Measurements from ENCODE around the gene APBA2.

Gene APBA2

GRCh38 chr15:28895146-28895545 lies 9.4 kb downstream of the APBA2 start:
- DNase-seq (ENCODE audit: low spot score): no peak
- no peaks in the 10 kb centered on the region for H3K4me1 ChIP-seq (ENCODE audit: control insufficient read depth in 2 of 2, insufficient read depth in 1 of 2, low read depth in 1 of 2, low read length in 2 of 2)
- peak overlapping the region; percentile 98 for H3K14ac ChIP-seq (ENCODE audit: low read length)
- H3K4me2 ChIP-seq (ENCODE audit: insufficient read depth, low read length, poor library complexity, severe bottlenecking): no peak overlapping the region
- no CpG with 5 or more reads among the region's 13 CpGs for WGBS, 2 donors (ENCODE audit: extremely low coverage in 2 of 2, insufficient read length in 2 of 2, insufficient replicate concordance in 1 of 2)
- peaks cover 2 to 27% of the 10 kb centered on the region in 2 donors for H3K36me3 ChIP-seq (replicated peaks in 1 of 2; ENCODE audit: control insufficient read depth in 2 of 2, insufficient read depth in 2 of 2, low read length in 2 of 2)
- no peaks in the 10 kb centered on the region for H3K27me3 ChIP-seq (ENCODE audit: control insufficient read depth in 3 of 3, insufficient read depth in 3 of 3, low read depth in 1 of 3, low read length in 3 of 3)
- peaks cover 4 to 28% of the 10 kb centered on the region in 2 donors for H3K9me3 ChIP-seq (replicated peaks in 1 of 2; ENCODE audit: control insufficient read depth in 2 of 2, insufficient read depth in 1 of 2, low read depth in 1 of 2, low read length in 2 of 2)
- no peak overlapping the region for H3K27ac ChIP-seq (replicated peaks; ENCODE audit: low read length)
- H2BK12ac ChIP-seq (ENCODE audit: low read length): no peak overlapping the region
- no peak overlapping the region for H2BK5ac ChIP-seq (ENCODE audit: low read length)
- H2BK15ac ChIP-seq (ENCODE audit: low read length): peak overlapping the region; percentile 64
- H2BK120ac ChIP-seq (ENCODE audit: low read depth, low read length): no peak overlapping the region
- peak overlapping the region; percentile 95 for H3K23ac ChIP-seq (ENCODE audit: low read depth, low read length, poor library complexity)
- peak overlapping the region; percentile 91 for H3K18ac ChIP-seq (ENCODE audit: low read length)
- peak overlapping the region; percentile 32 for H2AK5ac ChIP-seq (ENCODE audit: low read depth, low read length)
- no peak overlapping the region for H3K4me3 ChIP-seq (ENCODE audit: low read length in 2 of 2)
- H2AFZ ChIP-seq (ENCODE audit: low read length): no peak overlapping the region
- peaks cover 12% of the 10 kb centered on the region for H3K79me1 ChIP-seq (ENCODE audit: low read depth, low read length)
- peak overlapping the region; percentile 55 for H4K8ac ChIP-seq (ENCODE audit: low read depth, low read length)
- no peak overlapping the region for H4K91ac ChIP-seq (ENCODE audit: low read depth, low read length, poor library complexity)
- peak overlapping the region; percentile 36 for H3K9ac ChIP-seq (ENCODE audit: low read depth, low read length, poor library complexity)
- no peak overlapping the region for H3K4ac ChIP-seq (ENCODE audit: low read length)

- Histone ChIP-seq H3K4me3 (ENCODE audit: low read length in 2 of 2) (no peak overlapping the region), H3K79me1 (ENCODE audit: low read depth, low read length) (peaks cover 12% of the 10 kb centered on the region), H2BK120ac (ENCODE audit: low read depth, low read length) (no peak overlapping the region), H3K27me3 (ENCODE audit: control insufficient read depth in 3 of 3, insufficient read depth in 3 of 3, low read depth in 1 of 3, low read length in 3 of 3) (no peaks in the 10 kb centered on the region), H3K4ac (ENCODE audit: low read length) (no peak overlapping the region), H2BK15ac (ENCODE audit: low read length) (no peak overlapping the region), H2AK5ac (ENCODE audit: low read depth, low read length) (no peak overlapping the region), H3K36me3 (replicated peaks in 1 of 2; ENCODE audit: control insufficient read depth in 2 of 2, insufficient read depth in 2 of 2, low read length in 2 of 2) (peaks cover 2 to 27% of the 10 kb centered on the region in 2 donors), H2AFZ (ENCODE audit: low read length) (no peak overlapping the region), H2BK5ac (ENCODE audit: low read length) (no peak overlapping the region), H3K9ac (ENCODE audit: low read depth, low read length, poor library complexity) (no peak overlapping the region), H3K4me1 (ENCODE audit: control insufficient read depth in 2 of 2, insufficient read depth in 1 of 2, low read depth in 1 of 2, low read length in 2 of 2) (no peaks in the 10 kb centered on the region), H3K14ac (ENCODE audit: low read length) (no peak overlapping the region), H3K9me3 (replicated peaks in 1 of 2; ENCODE audit: control insufficient read depth in 2 of 2, insufficient read depth in 1 of 2, low read depth in 1 of 2, low read length in 2 of 2) (peaks cover 4 to 28% of the 10 kb centered on the region in 2 donors), H3K27ac (replicated peaks; ENCODE audit: low read length) (no peak overlapping the region), H3K4me2 (ENCODE audit: insufficient read depth, low read length, poor library complexity, severe bottlenecking) (no peak overlapping the region), H3K18ac (ENCODE audit: low read length) (no peak overlapping the region), H4K91ac (ENCODE audit: low read depth, low read length, poor library complexity) (no peak overlapping the region), H4K8ac (ENCODE audit: low read depth, low read length) (no peak overlapping the region), H3K23ac (ENCODE audit: low read depth, low read length, poor library complexity) (no peak overlapping the region), H2BK12ac (ENCODE audit: low read length) (no peak overlapping the region)
- DNase-seq (ENCODE audit: low spot score): no peak
- no CpG with 5 or more reads among the region's 6 CpGs for WGBS, 2 donors (ENCODE audit: extremely low coverage in 2 of 2, insufficient read length in 2 of 2, insufficient replicate concordance in 1 of 2)
Measured at GRCh38 chr15:28895566-28895965, 9.8 kb downstream of the APBA2 start.

DNA sequence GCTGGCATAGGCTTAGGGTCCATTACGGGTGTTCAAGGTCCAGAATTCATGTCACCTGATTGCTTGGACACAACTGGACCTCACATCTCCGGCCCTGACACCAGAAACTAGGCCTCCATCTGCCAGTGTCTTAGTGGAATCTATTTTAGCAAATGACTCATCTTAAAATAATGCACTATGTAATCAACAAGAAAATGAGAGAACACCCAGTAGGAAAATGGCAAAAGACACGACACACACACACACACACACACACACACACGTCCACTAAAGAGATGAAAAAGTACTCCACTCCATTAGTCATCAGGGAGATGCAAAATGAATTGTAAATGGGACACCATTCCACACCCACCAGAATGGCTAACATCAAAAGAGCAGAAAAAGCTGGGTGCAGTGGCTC lies 11.2 kb downstream of the APBA2 start:
- Histone ChIP-seq H3K9me3 (replicated peaks in 1 of 2; ENCODE audit: control insufficient read depth in 2 of 2, insufficient read depth in 1 of 2, low read depth in 1 of 2, low read length in 2 of 2) (peaks cover 4 to 28% of the 10 kb centered on the region in 2 donors), H3K27me3 (ENCODE audit: control insufficient read depth in 3 of 3, insufficient read depth in 3 of 3, low read depth in 1 of 3, low read length in 3 of 3) (no peaks in the 10 kb centered on the region), H2AFZ (ENCODE audit: low read length) (no peak overlapping the region), H3K4me1 (ENCODE audit: control insufficient read depth in 2 of 2, insufficient read depth in 1 of 2, low read depth in 1 of 2, low read length in 2 of 2) (peaks cover 0 to 2% of the 10 kb centered on the region in 2 donors), H3K79me1 (ENCODE audit: low read depth, low read length) (peaks cover 19% of the 10 kb centered on the region), H3K14ac (ENCODE audit: low read length) (no peak overlapping the region), H4K91ac (ENCODE audit: low read depth, low read length, poor library complexity) (no peak overlapping the region), H3K4me3 (ENCODE audit: low read length in 2 of 2) (no peak overlapping the region), H3K18ac (ENCODE audit: low read length) (no peak overlapping the region), H3K27ac (replicated peaks; ENCODE audit: low read length) (no peak overlapping the region), H2AK5ac (ENCODE audit: low read depth, low read length) (no peak overlapping the region), H4K8ac (ENCODE audit: low read depth, low read length) (no peak overlapping the region), H2BK12ac (ENCODE audit: low read length) (no peak overlapping the region), H3K36me3 (replicated peaks in 1 of 2; ENCODE audit: control insufficient read depth in 2 of 2, insufficient read depth in 2 of 2, low read length in 2 of 2) (peaks cover 2 to 24% of the 10 kb centered on the region in 2 donors), H2BK15ac (ENCODE audit: low read length) (no peak overlapping the region), H3K4ac (ENCODE audit: low read length) (no peak overlapping the region), H3K9ac (ENCODE audit: low read depth, low read length, poor library complexity) (no peak overlapping the region), H2BK5ac (ENCODE audit: low read length) (no peak overlapping the region), H3K23ac (ENCODE audit: low read depth, low read length, poor library complexity) (no peak overlapping the region), H2BK120ac (ENCODE audit: low read depth, low read length) (no peak overlapping the region), H3K4me2 (ENCODE audit: insufficient read depth, low read length, poor library complexity, severe bottlenecking) (no peak overlapping the region)
- no CpG with 5 or more reads among the region's 4 CpGs for WGBS, 2 donors (ENCODE audit: extremely low coverage in 2 of 2, insufficient read length in 2 of 2, insufficient replicate concordance in 1 of 2)
- DNase-seq (ENCODE audit: low spot score): no peak

- peaks cover 0 to 3% of the 10 kb centered on the region in 2 donors for H3K4me1 ChIP-seq (ENCODE audit: control insufficient read depth in 2 of 2, insufficient read depth in 1 of 2, low read depth in 1 of 2, low read length in 2 of 2)
- peaks cover 2 to 24% of the 10 kb centered on the region in 2 donors for H3K36me3 ChIP-seq (replicated peaks in 1 of 2; ENCODE audit: control insufficient read depth in 2 of 2, insufficient read depth in 2 of 2, low read length in 2 of 2)
- H3K9ac ChIP-seq (ENCODE audit: low read depth, low read length, poor library complexity): no peak overlapping the region
- peaks cover 4 to 28% of the 10 kb centered on the region in 2 donors for H3K9me3 ChIP-seq (replicated peaks in 1 of 2; ENCODE audit: control insufficient read depth in 2 of 2, insufficient read depth in 1 of 2, low read depth in 1 of 2, low read length in 2 of 2)
- H3K79me1 ChIP-seq (ENCODE audit: low read depth, low read length): peaks cover 22% of the 10 kb centered on the region
- no peak overlapping the region for H3K18ac ChIP-seq (ENCODE audit: low read length)
- no peak overlapping the region for H3K4ac ChIP-seq (ENCODE audit: low read length)
- no peak overlapping the region for H3K14ac ChIP-seq (ENCODE audit: low read length)
- no peak overlapping the region for H2BK12ac ChIP-seq (ENCODE audit: low read length)
- H2BK5ac ChIP-seq (ENCODE audit: low read length): no peak overlapping the region
- no peak for DNase-seq (ENCODE audit: low spot score)
- H2BK15ac ChIP-seq (ENCODE audit: low read length): no peak overlapping the region
- H2AK5ac ChIP-seq (ENCODE audit: low read depth, low read length): no peak overlapping the region
- no CpG with 5 or more reads among the region's 13 CpGs for WGBS, 2 donors (ENCODE audit: extremely low coverage in 2 of 2, insufficient read length in 2 of 2, insufficient replicate concordance in 1 of 2)
- no peak overlapping the region for H4K91ac ChIP-seq (ENCODE audit: low read depth, low read length, poor library complexity)
- no peak overlapping the region for H3K27ac ChIP-seq (replicated peaks; ENCODE audit: low read length)
- H2AFZ ChIP-seq (ENCODE audit: low read length): no peak overlapping the region
- no peaks in the 10 kb centered on the region for H3K27me3 ChIP-seq (ENCODE audit: control insufficient read depth in 3 of 3, insufficient read depth in 3 of 3, low read depth in 1 of 3, low read length in 3 of 3)
- no peak overlapping the region for H4K8ac ChIP-seq (ENCODE audit: low read depth, low read length)
- peak overlapping the region in 1 of 2 donors; percentile 25 for H3K4me3 ChIP-seq (ENCODE audit: low read length in 2 of 2)
- H3K23ac ChIP-seq (ENCODE audit: low read depth, low read length, poor library complexity): no peak overlapping the region
- H2BK120ac ChIP-seq (ENCODE audit: low read depth, low read length): no peak overlapping the region
- H3K4me2 ChIP-seq (ENCODE audit: insufficient read depth, low read length, poor library complexity, severe bottlenecking): no peak overlapping the region
Measured at GRCh38 chr15:28897861-28898585, 12.2 kb downstream of the APBA2 start.
